ENCODE data around the gene SHH. TPM values are rescaled to one million over a fixed set of nuclear protein-coding genes. Genes with fewer than 3 reads are reported as not detected.

SHH gene
- total RNA-seq, 1 donor from 2014 or later: 35.8 TPM

DNA sequence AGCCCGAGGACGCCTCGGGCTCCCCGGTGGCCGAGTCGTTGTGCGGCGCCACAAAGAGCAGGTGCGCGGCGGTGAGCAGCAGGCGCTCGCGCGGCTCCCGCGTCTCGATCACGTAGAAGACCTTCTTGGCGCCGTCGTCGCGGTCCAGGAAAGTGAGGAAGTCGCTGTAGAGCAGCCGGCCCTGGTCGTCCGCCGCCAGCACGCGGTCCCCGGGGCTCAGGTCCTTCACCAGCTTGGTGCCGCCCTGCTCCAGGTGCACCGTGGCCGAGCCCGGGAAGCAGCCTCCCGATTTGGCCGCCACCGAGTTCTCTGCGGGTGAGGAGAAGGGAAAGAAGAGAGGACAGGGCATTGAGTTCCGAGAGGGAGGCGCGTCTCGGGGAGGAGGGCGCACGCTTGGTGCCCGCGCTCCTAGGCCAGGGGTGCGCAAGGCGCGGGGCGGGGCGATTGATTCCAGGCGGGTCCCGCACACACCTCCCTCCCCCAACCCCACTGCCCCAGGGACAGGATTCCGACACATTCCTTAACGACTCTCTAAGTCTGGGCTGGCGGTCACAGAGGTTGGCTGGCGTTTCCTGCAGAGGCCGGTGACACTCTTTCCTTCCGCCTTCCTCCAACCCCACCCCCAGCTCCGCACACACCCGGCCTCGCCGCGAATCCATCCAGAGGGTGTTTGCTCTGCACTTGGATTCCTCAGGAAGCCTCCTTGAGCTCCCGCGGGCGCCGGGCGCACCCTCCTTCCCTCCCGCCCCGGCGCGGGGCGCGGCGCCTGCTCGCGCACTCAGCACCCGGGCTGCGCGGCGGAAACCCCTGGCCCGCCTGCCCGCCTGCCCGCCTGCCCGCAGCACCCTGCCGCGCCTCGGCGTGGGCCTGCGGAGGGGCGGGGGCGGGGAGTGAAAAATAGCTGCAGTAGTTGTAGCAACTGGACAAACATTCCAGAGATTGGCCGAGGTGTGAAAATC, 8.6 kb downstream of the SHH start:
- H3K36me3 Mint-ChIP-seq (ENCODE audit: insufficient read depth): peaks cover 10% of the 10 kb centered on the region
- no peak for DNase-seq (ENCODE audit: low spot score, unreplicated experiment)
- peak overlapping the region; percentile 73 for H3K4me3 Mint-ChIP-seq (ENCODE audit: low read depth)
- peaks cover 32% of the 10 kb centered on the region for H3K27me3 Mint-ChIP-seq
- peaks cover 16% of the 10 kb centered on the region for H3K4me1 Mint-ChIP-seq (ENCODE audit: low read depth)
- H3K27ac Mint-ChIP-seq: peak overlapping the region; percentile 92
- H3K9me3 Mint-ChIP-seq (ENCODE audit: low read depth): no peaks in the 10 kb centered on the region
- TF ChIP-seq CTCF (IDR thresholded peaks at IDR 0.05; ENCODE audit: unreplicated experiment): no peak

GRCh38 chr7:155802906-155803417, 9.3 kb downstream of the SHH start:
- no peak overlapping the region for H3K27ac Mint-ChIP-seq
- no peak for TF ChIP-seq CTCF (IDR thresholded peaks at IDR 0.05; ENCODE audit: unreplicated experiment)
- no peak for DNase-seq (ENCODE audit: low spot score, unreplicated experiment)
- no peaks in the 10 kb centered on the region for H3K9me3 Mint-ChIP-seq (ENCODE audit: low read depth)
- peaks cover 14% of the 10 kb centered on the region for H3K4me1 Mint-ChIP-seq (ENCODE audit: low read depth)
- peaks cover 38% of the 10 kb centered on the region for H3K27me3 Mint-ChIP-seq
- peaks cover 10% of the 10 kb centered on the region for H3K36me3 Mint-ChIP-seq (ENCODE audit: insufficient read depth)
- H3K4me3 Mint-ChIP-seq (ENCODE audit: low read depth): no peak overlapping the region

- H3K36me3 Mint-ChIP-seq (ENCODE audit: insufficient read depth): peaks cover 10% of the 10 kb centered on the region
- no peaks in the 10 kb centered on the region for H3K9me3 Mint-ChIP-seq (ENCODE audit: low read depth)
- peaks cover 38% of the 10 kb centered on the region for H3K27me3 Mint-ChIP-seq
- H3K4me3 Mint-ChIP-seq (ENCODE audit: low read depth): no peak overlapping the region
- no peak for DNase-seq (ENCODE audit: low spot score, unreplicated experiment)
- peak overlapping the region; percentile 60 for H3K27ac Mint-ChIP-seq
- no peak for TF ChIP-seq CTCF (IDR thresholded peaks at IDR 0.05; ENCODE audit: unreplicated experiment)
- peaks cover 8% of the 10 kb centered on the region for H3K4me1 Mint-ChIP-seq (ENCODE audit: low read depth)
These were observed 10.0 kb downstream of the SHH start for GRCh38 chr7:155802291-155802690.

DNA sequence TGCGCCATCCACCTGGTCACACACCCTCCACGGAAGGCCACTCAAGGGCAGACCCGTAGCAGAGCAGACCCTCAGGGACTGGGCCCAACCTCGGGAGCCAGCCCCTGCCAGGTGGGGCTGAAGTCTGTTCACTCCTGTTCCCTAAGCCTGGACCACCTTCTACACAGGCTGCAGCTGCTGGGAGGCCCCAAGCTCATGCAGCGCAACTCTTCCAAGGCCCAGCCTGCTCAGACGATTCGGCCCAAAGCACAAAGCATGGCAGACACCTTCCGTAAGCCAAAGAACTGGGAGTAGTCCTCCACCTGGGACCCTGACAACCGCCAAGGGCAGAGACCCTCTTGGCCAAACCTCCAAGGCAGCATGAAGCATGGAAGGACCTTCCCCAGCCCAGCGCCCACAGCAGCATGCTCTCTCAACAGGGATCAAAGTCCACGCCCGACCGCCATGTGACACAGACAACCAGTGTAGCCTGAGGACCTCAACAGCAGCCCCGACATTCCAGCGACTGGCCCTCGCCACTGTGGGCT, 11.5 kb downstream of the SHH start:
- peaks cover 3% of the 10 kb centered on the region for H3K4me1 Mint-ChIP-seq (ENCODE audit: low read depth)
- peaks cover 10% of the 10 kb centered on the region for H3K36me3 Mint-ChIP-seq (ENCODE audit: insufficient read depth)
- no peak for DNase-seq (ENCODE audit: low spot score, unreplicated experiment)
- no peaks in the 10 kb centered on the region for H3K9me3 Mint-ChIP-seq (ENCODE audit: low read depth)
- H3K27ac Mint-ChIP-seq: no peak overlapping the region
- no peak overlapping the region for H3K4me3 Mint-ChIP-seq (ENCODE audit: low read depth)
- no peak for TF ChIP-seq CTCF (IDR thresholded peaks at IDR 0.05; ENCODE audit: unreplicated experiment)
- peaks cover 38% of the 10 kb centered on the region for H3K27me3 Mint-ChIP-seq

GRCh38 chr7:155800301-155800700, 12.0 kb downstream of the SHH start:
- no peak overlapping the region for H3K27ac Mint-ChIP-seq
- no peak for DNase-seq (ENCODE audit: low spot score, unreplicated experiment)
- TF ChIP-seq CTCF (IDR thresholded peaks at IDR 0.05; ENCODE audit: unreplicated experiment): no peak
- H3K9me3 Mint-ChIP-seq (ENCODE audit: low read depth): no peaks in the 10 kb centered on the region
- peaks cover 3% of the 10 kb centered on the region for H3K4me1 Mint-ChIP-seq (ENCODE audit: low read depth)
- no peak overlapping the region for H3K4me3 Mint-ChIP-seq (ENCODE audit: low read depth)
- H3K27me3 Mint-ChIP-seq: peaks cover 40% of the 10 kb centered on the region
- peaks cover 10% of the 10 kb centered on the region for H3K36me3 Mint-ChIP-seq (ENCODE audit: insufficient read depth)

Measured in progenitor cell of endocrine pancreas (in vitro differentiated cells).